ENCODE results near the gene PCF11.
A peak's percentile ranks its signal among the peaks of the same experiment; 100 is the strongest.

GRCh38 chr11:83194281-83195142 lies 37.6 kb downstream of the PCF11 start:
- TF ChIP-seq ZNF225 (CRISPR knock-in tag; IDR thresholded peaks at IDR 0.05) (no peak), SETDB1 (CRISPR knock-in tag; IDR thresholded peaks at IDR 0.05; ENCODE audit: borderline replicate concordance) (no peak), GABPA (IDR thresholded peaks at IDR 0.05; ENCODE audit: low read depth, low read length) (peak; percentile 29; the same call in 1 of the 2 replicates), GABPA (CRISPR knock-in tag; IDR thresholded peaks at IDR 0.05; ENCODE audit: low read depth) (peak; percentile 64), SCMH1 (CRISPR knock-in tag; IDR thresholded peaks at IDR 0.05; ENCODE audit: borderline replicate concordance) (no peak), TAF1 (CRISPR knock-in tag; IDR thresholded peaks at IDR 0.05) (no peak; the same call in 1 of the 2 replicates), MXI1 (IDR thresholded peaks at IDR 0.05; ENCODE audit: borderline replicate concordance, low read depth, low read length) (peak; percentile 54; the same call in 1 of the 3 replicates), IKZF1 (IDR thresholded peaks at IDR 0.05) (no peak), POLR2AphosphoS5 (IDR thresholded peaks at IDR 0.05; ENCODE audit: low read depth, low read length) (no peak), HNRNPL (IDR thresholded peaks at IDR 0.05; ENCODE audit: low read depth, low read length) (no peak)
